DND-41 (cell line): ENCODE measurements around the gene STK4.
A peak's percentile ranks its signal among the peaks of the same experiment; 100 is the strongest.

Experiments used
- ATAC-seq: fragments of 200-7000 bp; cut with Tn5 transposase; 3 replicates; pipeline ENCODE4 v1.9.1; 2021; ENCODE audit warnings: low read depth; ENCODE audit not compliant: insufficient read depth
- DNase-seq: peaks from one replicate; pipeline ENCODE4 v3.0.0-alpha.2; 2020
- H2AFZ ChIP-seq: 2 replicates; pipeline ENCODE4 v1.6.0; 2012; ENCODE audit warnings: low read depth, low read length
- H3K27ac ChIP-seq: 2 replicates; pipeline ENCODE4 v1.5.1; 2012; ENCODE audit warnings: low read length, inconsistent platforms
- H3K27me3 ChIP-seq: fragments of 200-600 bp; sonication (generic); 2 replicates; pipeline ENCODE4 v1.6.0; 2012; ENCODE audit warnings: low read length, mild to moderate bottlenecking, inconsistent platforms; ENCODE audit not compliant: insufficient read depth, poor library complexity
- H3K36me3 ChIP-seq: 2 replicates; pipeline ENCODE4 v1.5.1; 2012; ENCODE audit warnings: low read length, inconsistent platforms; ENCODE audit not compliant: insufficient read depth
- H3K4me1 ChIP-seq: 2 replicates; pipeline ENCODE4 v1.5.1; 2012; ENCODE audit warnings: mild to moderate bottlenecking, low read length; ENCODE audit not compliant: insufficient read depth
- H3K4me2 ChIP-seq: 2 replicates; pipeline ENCODE4 v1.6.0; 2012; ENCODE audit warnings: mild to moderate bottlenecking, moderate library complexity, low read length, inconsistent platforms; ENCODE audit not compliant: insufficient read depth
- H3K4me3 ChIP-seq, 2 experiments: fragments of 200-600 bp in 1 of 2; shearing (Covaris generic) in 1 of 2; 2 replicates each; pipeline ENCODE4 v1.5.1; 2012 to 2016; ENCODE audit warnings: inconsistent platforms in 2 of 2, low read length in 2 of 2, mild to moderate bottlenecking in 2 of 2, low read depth in 1 of 2, moderate library complexity in 1 of 2
- H3K79me2 ChIP-seq: 2 replicates; pipeline ENCODE4 v1.6.0; 2012; ENCODE audit warnings: low read length, inconsistent platforms; ENCODE audit not compliant: insufficient read depth
- H3K9ac ChIP-seq: 2 replicates; pipeline ENCODE4 v1.6.0; 2012; ENCODE audit warnings: low read depth, mild to moderate bottlenecking, inconsistent platforms, low read length, moderate library complexity
- H3K9me3 ChIP-seq: 2 replicates; pipeline ENCODE4 v1.5.1; 2012; ENCODE audit warnings: low read length, moderate library complexity, mild to moderate bottlenecking, inconsistent platforms; ENCODE audit not compliant: insufficient read depth, severe bottlenecking
- H4K20me1 ChIP-seq: 2 replicates; pipeline ENCODE4 v1.6.0; 2012; ENCODE audit warnings: low read length; ENCODE audit not compliant: insufficient read depth
- EZH2 ChIP-seq: IDR thresholded peaks from 3 replicates; pipeline ENCODE4 v1.6.1; 2012; ENCODE audit warnings: borderline replicate concordance, low read depth, mild to moderate bottlenecking, moderate library complexity, low read length, inconsistent platforms; ENCODE audit not compliant: severe bottlenecking
- TF ChIP-seq, protein P1 (sequence below): IDR thresholded peaks from 2 replicates; pipeline ENCODE4 v1.5.1; 2012; ENCODE audit warnings: borderline replicate concordance, low read length, moderate library complexity, mild to moderate bottlenecking; ENCODE audit not compliant: poor library complexity, severe bottlenecking; ENCODE audit errors: extremely low read depth

Gene STK4

GRCh38 chr20:44988631-44989171 is 22.4 kb downstream of the STK4 start:
- no peak overlapping the region for H2AFZ ChIP-seq
- no peak overlapping the region for H3K9ac ChIP-seq
- no peak overlapping the region for H3K27ac ChIP-seq
- no peak overlapping the region for H3K4me2 ChIP-seq
- H3K9me3 ChIP-seq, result no peaks in the 10 kb centered on the region
- DNase-seq, result no peak
- no peaks in the 10 kb centered on the region for H3K27me3 ChIP-seq
- no peak overlapping the region for H3K4me3 ChIP-seq
- peaks cover 6% of the 10 kb centered on the region for H3K4me1 ChIP-seq
- no peak for TF ChIP-seq EZH2
- TF ChIP-seq, protein P1, sequence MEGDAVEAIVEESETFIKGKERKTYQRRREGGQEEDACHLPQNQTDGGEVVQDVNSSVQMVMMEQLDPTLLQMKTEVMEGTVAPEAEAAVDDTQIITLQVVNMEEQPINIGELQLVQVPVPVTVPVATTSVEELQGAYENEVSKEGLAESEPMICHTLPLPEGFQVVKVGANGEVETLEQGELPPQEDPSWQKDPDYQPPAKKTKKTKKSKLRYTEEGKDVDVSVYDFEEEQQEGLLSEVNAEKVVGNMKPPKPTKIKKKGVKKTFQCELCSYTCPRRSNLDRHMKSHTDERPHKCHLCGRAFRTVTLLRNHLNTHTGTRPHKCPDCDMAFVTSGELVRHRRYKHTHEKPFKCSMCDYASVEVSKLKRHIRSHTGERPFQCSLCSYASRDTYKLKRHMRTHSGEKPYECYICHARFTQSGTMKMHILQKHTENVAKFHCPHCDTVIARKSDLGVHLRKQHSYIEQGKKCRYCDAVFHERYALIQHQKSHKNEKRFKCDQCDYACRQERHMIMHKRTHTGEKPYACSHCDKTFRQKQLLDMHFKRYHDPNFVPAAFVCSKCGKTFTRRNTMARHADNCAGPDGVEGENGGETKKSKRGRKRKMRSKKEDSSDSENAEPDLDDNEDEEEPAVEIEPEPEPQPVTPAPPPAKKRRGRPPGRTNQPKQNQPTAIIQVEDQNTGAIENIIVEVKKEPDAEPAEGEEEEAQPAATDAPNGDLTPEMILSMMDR, result no peak
- ATAC-seq, result no peak
- H3K36me3 ChIP-seq, result peaks cover 70% of the 10 kb centered on the region
- peaks cover 43% of the 10 kb centered on the region for H3K79me2 ChIP-seq
- H4K20me1 ChIP-seq, result 0 out of 2 replicates have a peak, but pooled peaks cover 3% of the 10 kb centered on the region

DNA sequence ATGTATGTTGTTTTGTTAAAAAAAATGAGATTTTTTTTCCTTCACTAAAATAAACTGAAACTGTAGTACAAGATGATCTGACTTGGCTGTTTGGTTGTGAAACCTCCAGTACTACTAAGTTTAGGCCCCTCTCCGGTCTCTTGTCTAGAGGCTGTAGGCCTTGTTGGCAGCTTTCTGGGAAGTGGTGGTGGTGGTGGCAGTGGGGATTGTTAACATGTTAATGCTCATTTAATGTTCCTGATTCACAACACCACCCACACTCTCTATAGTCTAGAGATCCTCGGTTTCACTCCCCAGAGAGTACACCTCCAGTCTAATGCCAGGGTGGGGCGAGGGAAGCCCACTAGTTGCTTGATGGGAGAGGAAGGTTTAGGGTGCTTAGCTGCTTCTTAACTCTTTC is 24.1 kb downstream of the STK4 start:
- Histone ChIP-seq H2AFZ (no peak overlapping the region), H3K36me3 (peaks cover 67% of the 10 kb centered on the region), H3K79me2 (peaks cover 45% of the 10 kb centered on the region), H3K4me1 (peaks cover 6% of the 10 kb centered on the region), H3K27me3 (no peaks in the 10 kb centered on the region), H4K20me1 (0 out of 2 replicates have a peak, but pooled peaks cover 3% of the 10 kb centered on the region), H3K4me2 (no peak overlapping the region), H3K9me3 (no peaks in the 10 kb centered on the region), H3K27ac (0 out of 2 replicates have a peak overlapping the region, but pooled peaks have one; percentile 9), H3K9ac (no peak overlapping the region), H3K4me3 (no peak overlapping the region)
- TF ChIP-seq, protein P1, result no peak
- TF ChIP-seq EZH2, result no peak
- DNase-seq (no peak), ATAC-seq (peak; percentile 40; the same call in 2 of the 3 replicates)

GRCh38 chr20:44990957-44991356 is 24.6 kb downstream of the STK4 start:
- TF ChIP-seq EZH2, result no peak
- TF ChIP-seq, protein P1, result no peak
- Histone ChIP-seq H3K36me3 (peaks cover 67% of the 10 kb centered on the region), H3K4me3 (no peak overlapping the region), H2AFZ (no peak overlapping the region), H3K27ac (no peak overlapping the region), H3K4me1 (peaks cover 6% of the 10 kb centered on the region), H3K9me3 (no peaks in the 10 kb centered on the region), H3K27me3 (no peaks in the 10 kb centered on the region), H3K4me2 (no peak overlapping the region), H3K9ac (no peak overlapping the region), H4K20me1 (0 out of 2 replicates have a peak, but pooled peaks cover 3% of the 10 kb centered on the region), H3K79me2 (peaks cover 45% of the 10 kb centered on the region)
- no peak for DNase-seq
- ATAC-seq, result no peak
